ENCODE measurements around the gene FGD3.

Gene FGD3

DNA sequence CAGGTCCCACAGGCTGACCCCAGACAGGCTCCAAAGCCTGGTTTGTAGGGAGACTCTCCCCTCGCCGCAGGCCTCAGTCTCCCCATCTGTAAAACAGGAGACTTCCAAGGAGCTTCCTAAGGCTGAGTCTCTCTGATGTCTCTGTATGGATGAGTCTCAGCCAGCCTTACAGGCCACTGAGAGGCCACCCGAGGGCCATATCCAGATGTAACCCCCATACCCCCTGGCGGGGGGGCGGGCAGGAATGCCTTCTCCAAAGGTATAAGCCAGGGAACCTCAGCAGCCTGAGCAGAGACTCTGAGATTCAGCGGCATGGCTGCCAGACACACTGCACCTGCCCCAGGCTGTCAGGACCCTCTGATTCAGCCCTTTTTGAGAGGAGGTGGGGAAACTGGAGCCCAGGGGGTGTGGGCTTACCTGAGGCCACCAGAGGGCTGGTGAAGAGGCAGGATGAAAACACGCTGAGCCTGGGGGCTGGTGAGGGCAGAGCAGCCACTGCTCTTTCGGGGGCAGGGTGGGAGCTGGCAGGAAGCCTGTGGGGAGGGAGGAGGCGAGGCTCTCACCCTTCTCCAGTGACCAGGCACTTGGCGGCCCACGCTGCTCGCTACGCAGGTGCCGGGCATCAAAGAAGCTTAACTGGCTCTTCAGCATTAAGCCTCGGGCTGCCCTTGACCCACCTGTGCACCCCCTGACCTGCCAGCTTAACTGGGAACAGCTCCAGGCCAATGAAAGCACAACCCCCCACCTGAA, 105.6 kb downstream of the FGD3 start:
- peaks cover under 1% of the 10 kb centered on the region for H3K4me1 ChIP-seq (ENCODE audit: control insufficient read depth, insufficient read depth, low read depth, low read length)
- H3K9ac ChIP-seq (ENCODE audit: low read length) = no peak overlapping the region
- no peak overlapping the region for H2BK120ac ChIP-seq (ENCODE audit: low read depth, low read length)
- no peak overlapping the region for H4K91ac ChIP-seq (ENCODE audit: low read length)
- no peaks in the 10 kb centered on the region for H3K79me1 ChIP-seq (replicated peaks; ENCODE audit: low read length, poor library complexity, severe bottlenecking)
- peaks cover 3 to 24% of the 10 kb centered on the region in 2 experiments for H3K27me3 ChIP-seq (ENCODE audit: control insufficient read depth in 1 of 2, insufficient read depth in 1 of 2, low read length in 2 of 2)
- H3K14ac ChIP-seq (ENCODE audit: low read length in 2 of 2) = peak overlapping the region in 1 of 2 experiments; percentile 36
- H2AFZ ChIP-seq (ENCODE audit: low read depth, low read length) = no peak overlapping the region
- no peak overlapping the region for H2BK15ac ChIP-seq (ENCODE audit: low read depth, poor library complexity, severe bottlenecking)
- H3K4me3 ChIP-seq (ENCODE audit: insufficient read depth in 1 of 2, low read depth in 1 of 2, low read length in 2 of 2) = no peak overlapping the region
- H3K4me2 ChIP-seq (ENCODE audit: low read length, poor library complexity, severe bottlenecking) = no peak overlapping the region
- peaks cover 0 to 3% of the 10 kb centered on the region in 2 experiments for H3K36me3 ChIP-seq (ENCODE audit: control insufficient read depth in 1 of 2, insufficient read depth in 2 of 2, low read depth in 1 of 2, low read length in 2 of 2)
- no peak overlapping the region for H3K23ac ChIP-seq (ENCODE audit: low read length in 2 of 2)
- H3K27ac ChIP-seq (ENCODE audit: low read length, poor library complexity, severe bottlenecking) = no peak overlapping the region
- no peak overlapping the region for H3K4ac ChIP-seq (ENCODE audit: low read depth in 1 of 2, low read length in 2 of 2)
- no peak overlapping the region for H2BK5ac ChIP-seq (ENCODE audit: low read depth, low read length, poor library complexity, severe bottlenecking)
- 70% methylated on average over 15 of the region's 15 CpGs for WGBS
- H4K8ac ChIP-seq (ENCODE audit: low read length) = no peak overlapping the region
- H3K18ac ChIP-seq (ENCODE audit: low read depth in 1 of 2, low read length in 2 of 2) = no peak overlapping the region
- no peak overlapping the region for H2BK12ac ChIP-seq (ENCODE audit: low read length in 2 of 2)
- no peak overlapping the region for H2AK5ac ChIP-seq (ENCODE audit: low read length, severe bottlenecking)
- H3K9me3 ChIP-seq (ENCODE audit: control insufficient read depth, low read length) = no peaks in the 10 kb centered on the region
- no peak for DNase-seq

DNA sequence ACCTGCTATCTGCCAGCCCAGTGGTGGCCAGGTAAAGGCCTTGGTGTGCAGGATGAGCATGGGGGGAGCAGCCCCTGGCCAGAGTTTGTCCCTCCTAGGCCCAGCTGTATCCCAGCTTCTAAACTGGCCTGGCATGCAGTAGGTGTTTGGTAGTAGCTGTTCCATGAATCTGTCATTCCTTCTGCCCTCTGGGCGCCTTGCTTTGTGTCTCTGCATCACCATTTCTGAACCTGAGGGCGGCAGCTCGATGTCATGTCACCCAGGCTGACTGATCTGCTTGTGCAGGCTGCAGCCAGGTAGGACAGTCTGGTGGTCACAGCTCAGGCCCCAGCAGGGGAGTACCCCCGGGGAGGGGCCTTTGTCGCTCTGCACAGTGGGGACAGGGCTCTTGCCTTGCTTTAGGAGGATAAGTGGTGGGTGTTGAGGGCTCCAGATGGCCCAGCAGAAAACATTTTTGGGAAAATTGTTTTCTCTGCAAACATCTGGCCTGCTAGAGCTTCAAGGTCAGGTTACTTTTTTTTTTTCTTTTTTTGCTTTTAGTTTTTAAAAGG, 106.5 kb downstream of the FGD3 start:
- Histone ChIP-seq H3K4ac (ENCODE audit: low read depth in 1 of 2, low read length in 2 of 2) (no peak overlapping the region), H2BK120ac (ENCODE audit: low read depth, low read length) (no peak overlapping the region), H4K8ac (ENCODE audit: low read length) (no peak overlapping the region), H3K4me2 (ENCODE audit: low read length, poor library complexity, severe bottlenecking) (no peak overlapping the region), H3K23ac (ENCODE audit: low read length in 2 of 2) (no peak overlapping the region), H2AFZ (ENCODE audit: low read depth, low read length) (no peak overlapping the region), H3K14ac (ENCODE audit: low read length in 2 of 2) (no peak overlapping the region), H3K9me3 (ENCODE audit: control insufficient read depth, low read length) (no peaks in the 10 kb centered on the region), H3K9ac (ENCODE audit: low read length) (no peak overlapping the region), H3K4me3 (ENCODE audit: insufficient read depth in 1 of 2, low read depth in 1 of 2, low read length in 2 of 2) (no peak overlapping the region), H3K18ac (ENCODE audit: low read depth in 1 of 2, low read length in 2 of 2) (no peak overlapping the region), H3K27ac (ENCODE audit: low read length, poor library complexity, severe bottlenecking) (no peak overlapping the region), H3K27me3 (ENCODE audit: control insufficient read depth in 1 of 2, insufficient read depth in 1 of 2, low read length in 2 of 2) (peaks cover 3 to 26% of the 10 kb centered on the region in 2 experiments), H3K4me1 (ENCODE audit: control insufficient read depth, insufficient read depth, low read depth, low read length) (peaks cover 9% of the 10 kb centered on the region), H3K36me3 (ENCODE audit: control insufficient read depth in 1 of 2, insufficient read depth in 2 of 2, low read depth in 1 of 2, low read length in 2 of 2) (peaks cover 0 to 3% of the 10 kb centered on the region in 2 experiments), H2AK5ac (ENCODE audit: low read length, severe bottlenecking) (no peak overlapping the region), H2BK12ac (ENCODE audit: low read length in 2 of 2) (no peak overlapping the region), H2BK15ac (ENCODE audit: low read depth, poor library complexity, severe bottlenecking) (no peak overlapping the region), H3K79me1 (replicated peaks; ENCODE audit: low read length, poor library complexity, severe bottlenecking) (no peaks in the 10 kb centered on the region), H4K91ac (ENCODE audit: low read length) (no peak overlapping the region), H2BK5ac (ENCODE audit: low read depth, low read length, poor library complexity, severe bottlenecking) (no peak overlapping the region)
- no peak for DNase-seq
- WGBS = 82% methylated on average over 5 of the region's 5 CpGs

DNA sequence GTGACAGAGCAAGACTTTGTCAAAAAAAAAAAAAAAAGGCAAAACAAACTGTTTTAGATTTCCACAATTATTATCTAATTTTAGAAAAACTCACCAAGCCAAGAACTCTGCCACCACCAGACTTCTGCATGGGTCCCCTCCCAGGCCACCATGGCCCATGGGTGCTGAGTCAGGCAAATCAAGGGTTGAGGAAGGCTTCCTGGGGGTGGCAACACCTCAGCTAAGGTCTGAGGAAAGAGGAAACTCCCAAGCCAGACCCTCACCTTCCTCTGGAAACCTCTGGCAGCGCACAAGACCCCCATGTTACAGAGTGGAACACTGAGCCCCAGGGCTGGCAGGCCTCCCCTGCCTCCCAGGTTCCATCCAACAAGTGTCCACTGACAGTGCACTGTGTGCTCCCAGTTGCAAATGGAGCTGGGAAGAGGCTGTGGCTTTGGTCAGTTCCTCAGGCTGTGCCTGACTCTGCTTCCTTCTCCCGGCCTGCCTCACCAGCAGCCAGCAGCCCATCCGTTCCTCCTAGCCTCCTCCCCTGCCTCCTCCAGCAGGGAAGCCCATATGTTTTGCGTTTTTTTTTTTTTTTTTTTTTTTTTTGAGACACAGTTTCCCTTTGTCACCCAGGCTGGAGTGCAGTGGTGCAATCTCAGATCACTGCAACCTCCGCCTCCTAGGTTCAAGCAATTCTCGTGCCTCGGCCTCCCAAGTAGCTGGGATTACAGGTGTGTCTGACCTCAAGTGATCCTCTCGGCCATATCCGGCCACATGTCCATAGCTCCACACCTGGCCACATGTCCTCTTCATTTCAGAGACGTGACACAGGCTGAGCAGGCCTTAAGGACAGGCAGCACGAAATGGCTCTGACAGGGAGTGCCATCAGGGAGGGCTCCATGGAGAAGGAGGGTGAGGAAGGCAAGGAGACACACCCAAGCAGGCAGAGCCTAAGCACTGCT, 107.7 kb downstream of the FGD3 start:
- Histone ChIP-seq H3K4me2 (ENCODE audit: low read length, poor library complexity, severe bottlenecking) (no peak overlapping the region), H3K4me3 (ENCODE audit: insufficient read depth in 1 of 2, low read depth in 1 of 2, low read length in 2 of 2) (no peak overlapping the region), H3K27ac (ENCODE audit: low read length, poor library complexity, severe bottlenecking) (no peak overlapping the region), H3K9ac (ENCODE audit: low read length) (no peak overlapping the region), H3K23ac (ENCODE audit: low read length in 2 of 2) (no peak overlapping the region), H2AK5ac (ENCODE audit: low read length, severe bottlenecking) (no peak overlapping the region), H3K4me1 (ENCODE audit: control insufficient read depth, insufficient read depth, low read depth, low read length) (peaks cover 12% of the 10 kb centered on the region), H4K91ac (ENCODE audit: low read length) (no peak overlapping the region), H3K27me3 (ENCODE audit: control insufficient read depth in 1 of 2, insufficient read depth in 1 of 2, low read length in 2 of 2) (peaks cover 0 to 32% of the 10 kb centered on the region in 2 experiments), H3K18ac (ENCODE audit: low read depth in 1 of 2, low read length in 2 of 2) (no peak overlapping the region), H2BK12ac (ENCODE audit: low read length in 2 of 2) (no peak overlapping the region), H3K14ac (ENCODE audit: low read length in 2 of 2) (no peak overlapping the region), H3K4ac (ENCODE audit: low read depth in 1 of 2, low read length in 2 of 2) (no peak overlapping the region), H2BK120ac (ENCODE audit: low read depth, low read length) (no peak overlapping the region), H3K79me1 (replicated peaks; ENCODE audit: low read length, poor library complexity, severe bottlenecking) (no peaks in the 10 kb centered on the region), H3K9me3 (ENCODE audit: control insufficient read depth, low read length) (no peaks in the 10 kb centered on the region), H4K8ac (ENCODE audit: low read length) (no peak overlapping the region), H2BK15ac (ENCODE audit: low read depth, poor library complexity, severe bottlenecking) (no peak overlapping the region), H2AFZ (ENCODE audit: low read depth, low read length) (no peak overlapping the region), H3K36me3 (ENCODE audit: control insufficient read depth in 1 of 2, insufficient read depth in 2 of 2, low read depth in 1 of 2, low read length in 2 of 2) (peaks cover 0 to 3% of the 10 kb centered on the region in 2 experiments), H2BK5ac (ENCODE audit: low read depth, low read length, poor library complexity, severe bottlenecking) (no peak overlapping the region)
- DNase-seq = no peak
- WGBS = 86% methylated on average over 11 of the region's 11 CpGs
